Left cardiac atrium (tissue), 4 donors: Measurements from ENCODE around the gene S100B. TPM values are rescaled to one million over a fixed set of nuclear protein-coding genes. Genes with fewer than 3 reads are reported as not detected.

Experiments used
- ATAC-seq, 2 donors: fragments of 200-7000 bp; cut with Tn5 transposase; one replicate each; pipeline ENCODE4 v1.9.1; 2020; ENCODE audit warnings: mild to moderate bottlenecking in 2 of 2, moderate library complexity in 2 of 2
- DNase-seq: peaks from one replicate; pipeline ENCODE4 v3.0.0-alpha.2; 2020
- intact Hi-C, 2 donors: fragments of 100-400 bp; cut with DNase I; formaldehyde crosslinking; loops; one replicate each; pipeline versions ENCODE4 v1.14.1 to v1.15.1; 2022 to 2023
- total RNA-seq, 2 donors: library from RNA; stranded (reverse); fragmentation: NEBNext Ultra II Directional; extraction: Animal tissue kit (Norgen Biotek cat#: 25700); gene quantifications; one replicate each; pipeline ENCODE4 v1.2.1, GENCODE V29; 2021
- donor health status: DM: no; HTN: yes; CAD: no.
- donor health status: DM: no; HTN: yes; CAD: no; lungs with severe emphysema.
- donor health status: DM: yes; HTN: yes; CAD: no.
- donor health status: Dilated cardiomyopathy.

S100B gene
- total RNA-seq, 2 donors from 2014 or later: 12.8 to 41.0 TPM

DNA sequence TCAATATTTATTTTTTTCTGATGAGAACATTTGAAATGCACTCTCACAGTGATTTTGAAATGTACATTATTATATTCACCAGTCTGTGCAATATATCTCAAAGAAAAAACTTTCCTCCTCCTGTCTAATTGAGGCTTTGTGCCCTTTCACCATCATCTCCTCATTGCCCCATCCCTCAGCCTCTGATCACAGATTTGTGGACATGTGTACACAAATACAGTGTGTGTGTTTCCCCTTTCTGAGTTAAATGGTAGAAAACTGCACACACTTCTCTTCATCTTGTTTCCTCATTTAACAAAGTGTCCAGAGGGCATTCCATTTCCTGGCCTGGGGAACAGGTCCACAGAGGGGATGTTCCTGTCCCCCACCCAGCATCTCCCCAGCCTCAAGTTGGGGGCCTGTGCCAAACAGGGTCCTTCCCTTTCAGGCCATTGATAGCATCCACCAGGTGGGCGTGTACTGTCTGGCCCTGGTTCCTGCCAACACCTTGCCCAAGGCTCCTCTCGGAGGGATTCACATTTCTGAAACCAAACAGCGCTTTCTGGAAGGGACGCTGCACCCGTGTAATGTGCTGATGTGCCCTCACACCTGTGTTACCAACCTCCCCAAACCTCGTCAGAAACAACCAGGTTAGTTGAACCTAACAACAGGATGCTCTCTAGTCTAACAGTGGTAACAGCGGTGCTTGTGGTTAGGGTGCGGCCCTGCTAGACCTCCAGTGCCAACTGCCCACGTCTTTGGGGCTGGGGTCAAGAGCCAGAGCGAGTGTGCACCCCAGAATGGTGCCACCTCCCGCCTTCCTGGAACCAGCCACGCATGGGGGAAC is 54.6 kb downstream of the S100B start:
- ATAC-seq (no peak), DNase-seq (no peak)
- intact Hi-C loops: no loop called here

DNA sequence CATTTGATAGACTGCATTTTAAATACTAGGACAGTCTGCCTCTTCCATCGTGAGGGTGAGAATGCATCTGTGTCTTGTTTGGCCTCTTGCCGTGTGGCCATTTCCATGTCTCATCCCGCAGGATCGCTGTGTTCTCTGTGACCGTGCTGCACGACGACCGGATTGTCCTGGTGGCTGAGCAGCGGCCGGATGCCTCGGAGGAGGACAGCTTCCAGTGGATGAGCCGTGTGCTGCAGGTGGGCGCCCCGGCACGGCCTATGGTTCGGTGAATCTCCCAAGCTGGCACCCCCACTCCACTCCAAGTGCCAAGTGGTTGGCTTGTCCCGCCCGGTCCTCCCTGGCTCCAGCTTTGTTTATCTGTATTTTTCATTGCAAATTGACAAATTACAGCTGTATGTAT is 55.2 kb downstream of the S100B start:
- DNase-seq (no peak), ATAC-seq (no peak)
- intact Hi-C loops: no loop called here

Other genes with a start within 250 kb of the S100B start
- gene DIP2A, start 146.2 kb downstream of the S100B start, total RNA-seq: 10 to 100 TPM; 27.2 to 33.0 TPM
- 10 to 100 TPM; 60.2 to 67.9 TPM for gene PRMT2, start 30.6 kb upstream of the S100B start, total RNA-seq